DMS53 treated with DMSO at 0.1 percent for 48 hours (cell line): Measurements from ENCODE around the gene IRGC.

Experiments
- DNase-seq: peaks from one replicate; lab custom pipeline; 2025; ENCODE audit not compliant: unreplicated experiment; lab: John Stamatoyannopoulos, UW

Gene IRGC

GRCh38 chr19:43690890-43691289 lies 25.0 kb upstream of the IRGC start:
- no peak for DNase-seq

GRCh38 chr19:43691755-43692154 lies 24.1 kb upstream of the IRGC start:
- DNase-seq, result no peak

GRCh38 chr19:43692385-43692784 lies 23.5 kb upstream of the IRGC start:
- DNase-seq, result no peak

GRCh38 chr19:43692877-43693276 lies 23.0 kb upstream of the IRGC start:
- DNase-seq, result no peak

GRCh38 chr19:43694553-43694952 lies 21.3 kb upstream of the IRGC start:
- no peak for DNase-seq

GRCh38 chr19:43695985-43696704 lies 19.7 kb upstream of the IRGC start:
- no peak for DNase-seq

- DNase-seq, result no peak
These were observed 18.6 kb upstream of the IRGC start for GRCh38 chr19:43697295-43697694.

GRCh38 chr19:43699506-43700394 lies 16.1 kb upstream of the IRGC start:
- DNase-seq, result no peak

GRCh38 chr19:43700395-43701000 lies 15.4 kb upstream of the IRGC start:
- DNase-seq, result no peak

GRCh38 chr19:43704002-43704705 lies 11.7 kb upstream of the IRGC start:
- DNase-seq, result no peak

GRCh38 chr19:43705729-43706128 lies 10.1 kb upstream of the IRGC start:
- no peak for DNase-seq

GRCh38 chr19:43707158-43707712 lies 8.6 kb upstream of the IRGC start:
- DNase-seq, result no peak

- no peak for DNase-seq
These were observed 7.2 kb upstream of the IRGC start for GRCh38 chr19:43708716-43709115.

GRCh38 chr19:43711751-43712355 lies 4.0 kb upstream of the IRGC start:
- no peak for DNase-seq

GRCh38 chr19:43713208-43713607 lies 2.7 kb upstream of the IRGC start:
- no peak for DNase-seq

- DNase-seq, result no peak
These were observed 2.9 kb downstream of the IRGC start for GRCh38 chr19:43718627-43719377.

GRCh38 chr19:43719378-43719868 lies 3.5 kb downstream of the IRGC start:
- no peak for DNase-seq

- DNase-seq, result no peak
These were observed 4.0 kb downstream of the IRGC start for GRCh38 chr19:43719918-43720317.

GRCh38 chr19:43720936-43721335 lies 5.1 kb downstream of the IRGC start:
- DNase-seq, result no peak
